ENCODE results near the gene FAM72C. TPM values are rescaled to one million over a fixed set of nuclear protein-coding genes. Genes with fewer than 3 reads are reported as not detected.
"Not testable (repeated sequence)": the region's sequence is repeated elsewhere in the genome, so short reads cannot be mapped to it uniquely, and the experiment has no call there.

The FAM72C gene
- total RNA-seq, result under 1 TPM in 1 of 2 donors, not detected in 1; 0.19 TPM
- long read RNA-seq, donor 1, partial matches to known transcripts, result 0 of 1 reads
- long read RNA-seq, donor 1, other reads (novel, unspliced or antisense), result 1 of 1 reads
- long read RNA-seq, donor 2, result 0 reads

DNA sequence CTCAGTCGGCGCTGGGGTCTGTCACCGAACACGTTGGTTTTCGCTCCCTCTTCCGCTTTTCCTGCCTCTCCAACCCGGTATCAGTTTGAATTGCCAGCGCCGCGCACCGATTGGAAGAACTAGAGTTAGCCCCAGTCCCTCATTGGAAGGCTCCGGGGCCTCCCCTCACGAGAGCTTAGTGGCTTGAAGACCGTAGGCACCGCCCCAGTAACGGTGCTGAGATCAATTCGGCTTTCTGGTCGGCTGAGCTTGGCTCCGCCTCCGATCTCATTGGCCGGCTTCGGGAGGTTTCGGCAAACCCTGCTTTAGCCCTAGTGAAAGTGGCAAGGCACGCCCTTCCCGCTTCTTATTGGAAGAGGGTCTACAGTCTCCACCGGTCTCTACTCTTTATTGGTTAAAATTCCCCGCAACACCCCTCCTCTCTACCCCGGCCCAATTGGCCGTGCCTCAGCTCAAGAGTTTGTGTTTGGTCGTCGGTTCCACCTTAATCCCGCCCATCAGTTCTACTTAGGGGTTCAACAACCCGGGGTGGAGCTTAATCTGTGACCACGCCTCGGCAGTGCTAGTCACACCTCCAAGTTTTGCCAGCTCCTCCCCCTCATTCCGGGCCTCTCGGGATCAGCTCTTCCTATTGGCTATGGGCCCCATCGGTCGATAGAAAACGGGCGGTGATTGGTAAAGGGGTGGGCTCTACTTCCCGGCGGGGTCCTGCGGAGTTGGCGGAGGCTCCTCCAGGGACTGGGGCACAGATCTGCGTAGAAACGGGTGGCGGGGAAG lies at the start of gene FAM72C:
FAM72C (minus strand) TSS at position 63 of the 777 bp plus-strand sequence. CDS start 845 bp downstream, outside the sequence.
- intact Hi-C loops (cut with DNase I); DNase-seq (ENCODE audit: low spot score): not testable (repeated sequence)

DNA sequence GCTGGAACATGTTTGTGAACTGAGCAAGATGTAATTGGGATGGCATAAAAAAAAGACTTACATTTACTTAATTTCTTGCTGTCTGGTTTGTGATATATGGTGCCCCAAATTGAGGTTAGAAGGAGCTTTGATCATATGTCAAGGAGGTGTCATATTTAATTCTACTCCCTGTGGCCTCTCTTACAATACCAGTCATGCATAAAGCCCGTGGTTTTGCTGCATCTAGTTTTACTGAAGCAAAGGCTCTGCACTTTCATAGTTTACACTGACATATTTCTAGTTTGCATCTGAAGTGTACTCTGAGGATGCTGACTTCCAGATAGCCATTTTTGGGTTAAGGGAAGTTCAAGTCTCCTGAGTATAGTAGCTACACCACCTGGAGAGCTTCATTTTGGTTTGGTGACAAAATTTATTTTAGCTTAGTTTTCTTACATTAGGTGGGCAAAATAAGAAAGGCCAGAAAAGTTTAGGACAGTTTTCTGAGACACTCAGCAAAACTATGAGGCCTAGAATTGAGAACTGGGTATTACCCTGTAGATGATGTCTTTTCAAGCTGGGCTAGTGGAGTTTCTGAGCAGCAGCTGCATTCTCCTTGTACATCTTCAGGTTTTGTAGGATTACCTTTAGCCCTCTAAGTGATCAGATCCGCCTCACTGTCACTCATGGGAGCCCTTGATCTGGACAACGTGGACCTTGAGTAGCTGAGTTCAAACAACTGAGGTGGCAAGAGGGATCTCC lies 48.4 kb upstream of the FAM72C start:
- intact Hi-C loops (cut with DNase I), result not testable (repeated sequence)

DNA sequence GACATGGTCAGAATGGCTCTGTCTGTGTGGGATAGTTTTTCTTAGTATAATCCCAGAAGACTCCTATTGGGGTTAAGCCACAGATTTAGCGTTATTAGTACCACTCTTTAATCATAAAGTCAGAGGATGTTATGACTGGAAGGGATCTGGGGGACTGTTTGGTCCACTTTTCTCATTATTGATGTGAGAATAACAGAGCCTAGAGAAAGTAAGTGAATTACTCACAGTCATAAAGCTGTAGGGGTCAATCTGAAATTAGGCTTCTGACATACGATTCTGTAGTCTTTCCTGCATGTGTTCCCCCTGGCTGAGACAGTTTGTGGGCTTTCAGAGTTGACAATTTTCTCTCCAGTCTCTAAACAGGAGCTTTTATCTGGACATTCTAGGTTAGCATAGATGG lies 47.3 kb upstream of the FAM72C start:
- DNase-seq (ENCODE audit: low spot score); intact Hi-C loops (cut with DNase I): not testable (repeated sequence)

More for the DNA sequence above, 48.4 kb upstream of the FAM72C start:
- DNase-seq (ENCODE audit: low spot score), result not testable (repeated sequence)

DNA sequence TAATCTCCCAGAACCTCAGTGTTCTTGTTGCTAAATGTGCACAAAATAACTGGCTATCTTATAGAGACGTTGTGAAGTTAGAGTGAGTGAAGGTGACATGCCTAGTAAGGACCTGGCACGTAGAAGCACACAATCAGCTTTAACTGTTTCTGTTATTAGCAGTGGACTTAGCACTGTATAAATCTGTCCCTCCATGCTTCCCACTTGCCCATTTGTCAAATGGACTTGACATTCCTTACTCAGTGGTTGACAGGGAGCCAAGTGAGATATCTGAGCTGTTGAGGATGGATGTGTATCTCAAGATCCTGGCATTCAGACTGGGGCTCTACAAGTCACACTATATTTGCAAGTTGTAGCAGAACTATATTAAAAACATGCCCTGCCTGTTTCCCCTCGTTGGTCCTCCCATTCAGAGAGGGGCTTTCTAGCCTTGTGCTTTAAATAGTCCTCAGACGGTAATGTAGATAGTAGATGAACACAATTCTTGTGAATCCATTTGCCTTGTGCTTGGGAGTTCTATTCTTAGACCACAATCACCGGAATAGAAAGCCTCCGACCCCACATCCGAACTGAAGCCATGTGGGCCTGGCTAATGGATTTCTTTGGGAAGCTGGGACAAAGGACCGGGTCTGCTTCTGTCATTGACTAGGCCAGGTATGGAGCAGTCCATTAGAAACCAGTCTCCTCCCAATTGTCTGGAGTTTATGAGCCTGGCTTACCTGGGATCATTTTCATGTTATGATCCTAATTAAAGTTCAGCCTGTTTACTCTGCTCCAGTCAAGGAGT lies 43.6 kb upstream of the FAM72C start:
- intact Hi-C loops (cut with DNase I); DNase-seq (ENCODE audit: low spot score): not testable (repeated sequence)

- DNase-seq (ENCODE audit: low spot score); intact Hi-C loops (cut with DNase I): not testable (repeated sequence)
Observed at GRCh38 chr1:144014528-144014927, 42.7 kb upstream of the FAM72C start.

DNA sequence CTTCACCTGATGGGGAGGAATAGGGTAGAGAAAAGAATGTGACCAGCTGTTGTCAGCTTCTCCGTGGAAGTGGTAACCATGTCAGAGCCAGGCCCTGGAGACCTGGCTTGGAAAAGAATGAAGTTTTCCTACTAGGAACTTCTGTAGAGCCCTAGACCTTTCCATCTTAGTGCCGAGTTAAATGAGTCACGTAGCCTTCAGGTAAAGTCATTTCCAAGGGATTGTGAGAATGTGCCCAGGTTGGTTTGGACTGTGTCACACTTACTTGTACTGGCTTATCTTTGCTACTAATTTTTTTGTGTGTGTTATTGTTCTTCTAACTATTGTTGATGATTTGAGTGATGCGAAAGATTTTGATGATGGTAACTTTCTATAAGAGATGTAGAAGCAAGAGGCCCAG lies 42.3 kb upstream of the FAM72C start:
- intact Hi-C loops (cut with DNase I); DNase-seq (ENCODE audit: low spot score): not testable (repeated sequence)

DNA sequence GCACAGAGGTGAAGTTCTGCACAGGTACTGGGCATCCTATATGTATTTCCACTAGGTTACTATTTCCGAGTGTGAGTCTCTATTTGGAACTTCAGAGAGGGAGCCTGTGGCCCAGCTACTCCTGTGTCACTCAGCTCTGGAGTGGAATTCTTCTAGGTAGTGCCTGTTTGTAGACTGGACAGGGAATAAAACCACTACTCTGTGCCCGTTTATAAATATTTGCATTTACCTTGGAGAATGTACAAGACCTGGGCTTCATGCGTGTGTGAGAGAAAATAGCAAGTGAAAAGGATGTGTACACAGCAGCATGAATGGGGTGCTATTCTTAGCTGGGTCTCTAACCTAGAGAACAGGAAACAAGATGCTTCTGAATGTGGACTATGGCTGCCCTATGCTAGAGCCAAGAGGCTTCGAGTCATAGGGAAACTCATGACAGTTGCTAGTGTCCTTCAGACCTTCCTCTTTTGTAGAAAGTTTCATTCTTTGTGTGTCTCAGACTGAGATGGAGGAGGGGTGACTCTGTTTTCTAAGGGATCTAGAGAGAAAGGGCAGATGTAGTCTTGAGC lies 40.5 kb upstream of the FAM72C start:
- DNase-seq (ENCODE audit: low spot score); intact Hi-C loops (cut with DNase I): not testable (repeated sequence)

- intact Hi-C loops (cut with DNase I); DNase-seq (ENCODE audit: low spot score): not testable (repeated sequence)
Observed at GRCh38 chr1:144009410-144009809, 37.6 kb upstream of the FAM72C start.

DNA sequence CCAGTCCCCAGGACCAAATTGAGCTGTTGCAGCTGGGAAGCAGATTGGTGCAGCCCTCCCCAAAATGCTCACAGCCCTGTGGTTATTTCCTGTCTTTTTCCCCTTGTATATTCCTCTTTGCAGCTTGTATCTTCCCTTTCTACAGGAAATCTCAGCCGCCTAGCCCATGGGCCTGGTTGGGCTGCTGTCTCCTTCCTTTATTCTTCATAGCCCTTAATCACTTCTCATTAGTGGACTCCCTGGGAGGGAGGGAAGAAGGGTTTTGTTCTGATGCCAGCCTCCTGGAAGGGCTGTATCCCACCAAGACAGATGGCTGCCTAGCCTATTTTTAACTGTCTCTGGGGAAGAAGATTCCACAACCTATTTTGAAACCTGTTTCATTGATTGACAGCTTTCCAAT lies 32.5 kb upstream of the FAM72C start:
- DNase-seq (ENCODE audit: low spot score); intact Hi-C loops (cut with DNase I): not testable (repeated sequence)

DNA sequence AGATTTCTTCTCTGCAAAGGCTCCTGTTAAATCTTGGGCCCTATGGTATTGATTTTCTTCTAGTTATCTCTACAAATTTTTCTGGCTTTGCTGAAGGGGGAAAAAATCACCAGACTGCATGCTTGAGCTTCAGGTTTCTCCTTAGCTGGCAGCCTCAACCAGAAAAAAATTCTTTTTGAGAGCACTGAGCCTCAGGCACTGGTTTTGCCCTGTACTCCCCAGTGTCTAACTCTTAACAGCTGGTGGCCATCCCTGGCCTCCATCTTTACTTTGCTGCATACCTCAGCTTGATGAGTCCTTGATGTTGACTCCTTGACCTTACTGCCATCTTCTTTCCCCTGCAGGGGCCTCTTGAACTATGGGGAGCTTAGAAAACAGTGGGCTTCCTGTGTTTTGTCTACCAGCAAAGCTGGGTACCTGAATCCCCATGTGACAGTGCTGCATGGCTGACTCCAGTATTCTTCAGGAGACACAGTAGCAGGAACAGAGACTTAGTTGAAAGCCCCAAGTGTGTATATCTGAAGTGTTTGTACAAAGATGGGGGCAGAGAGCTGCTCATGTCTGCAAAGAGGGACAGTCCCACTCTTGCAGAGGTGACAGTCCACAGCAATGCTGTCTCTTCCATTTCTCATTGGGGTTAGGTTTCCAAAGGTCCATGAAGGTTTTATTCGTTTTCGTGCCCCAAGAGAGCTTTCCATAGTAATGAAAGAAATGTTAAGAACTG lies 31.7 kb upstream of the FAM72C start:
- DNase-seq (ENCODE audit: low spot score); intact Hi-C loops (cut with DNase I): not testable (repeated sequence)

GRCh38 chr1:144002141-144002881 lies 30.5 kb upstream of the FAM72C start:
- DNase-seq (ENCODE audit: low spot score); intact Hi-C loops (cut with DNase I): not testable (repeated sequence)

- DNase-seq (ENCODE audit: low spot score); intact Hi-C loops (cut with DNase I): not testable (repeated sequence)
Observed at GRCh38 chr1:144001077-144001476, 29.3 kb upstream of the FAM72C start.

GRCh38 chr1:143996020-143996419 lies 24.2 kb upstream of the FAM72C start:
- intact Hi-C loops (cut with DNase I); DNase-seq (ENCODE audit: low spot score): not testable (repeated sequence)

DNA sequence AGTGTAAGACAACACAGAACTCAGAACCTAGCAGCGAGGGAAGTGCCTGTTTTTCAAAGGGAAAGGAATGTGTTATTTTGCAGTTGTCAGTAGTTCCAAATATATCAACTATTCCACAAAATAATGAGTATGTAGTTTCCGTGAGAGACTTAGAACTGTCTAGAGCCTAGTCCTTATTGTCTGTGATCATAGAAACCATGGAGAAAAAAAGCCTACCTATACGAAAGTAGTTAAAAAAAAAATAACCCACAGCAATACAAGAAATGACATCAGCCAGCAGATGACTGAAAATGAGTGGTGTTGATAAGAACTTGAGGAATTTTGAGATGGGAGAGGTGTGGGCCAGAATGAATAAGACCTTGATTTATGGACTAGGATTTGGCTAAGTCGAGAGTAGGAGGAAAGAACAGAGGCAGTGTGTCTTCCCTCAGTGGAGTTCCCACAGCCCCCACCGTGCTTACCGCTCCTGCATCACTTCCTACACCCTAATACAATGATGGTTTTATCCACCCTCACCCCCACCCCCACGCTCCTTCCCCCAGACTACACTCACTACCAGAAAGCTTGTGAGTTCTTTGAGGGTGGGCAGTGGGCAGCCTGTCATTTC lies 21.6 kb upstream of the FAM72C start:
- DNase-seq (ENCODE audit: low spot score); intact Hi-C loops (cut with DNase I): not testable (repeated sequence)

DNA sequence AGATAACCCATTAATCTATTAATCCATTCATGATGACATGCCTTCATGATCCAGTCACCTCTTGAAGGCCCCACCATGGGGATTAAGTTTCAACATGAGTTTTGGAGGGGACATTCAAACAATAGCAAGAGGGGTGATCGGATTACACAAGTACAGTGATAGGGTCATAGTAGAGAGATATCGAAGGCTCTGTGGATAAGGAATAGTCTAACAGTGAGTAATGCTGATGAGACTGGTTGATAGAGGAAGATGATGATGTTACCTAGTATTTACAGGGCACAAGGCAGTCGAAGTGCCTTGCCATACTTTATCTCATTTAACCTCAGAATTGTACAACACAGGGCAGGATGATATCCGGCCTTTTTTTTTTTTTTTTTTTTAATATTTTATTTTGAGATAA lies 18.9 kb upstream of the FAM72C start:
- DNase-seq (ENCODE audit: low spot score); intact Hi-C loops (cut with DNase I): not testable (repeated sequence)

GRCh38 chr1:143989719-143990118 lies 17.9 kb upstream of the FAM72C start:
- DNase-seq (ENCODE audit: low spot score); intact Hi-C loops (cut with DNase I): not testable (repeated sequence)

DNA sequence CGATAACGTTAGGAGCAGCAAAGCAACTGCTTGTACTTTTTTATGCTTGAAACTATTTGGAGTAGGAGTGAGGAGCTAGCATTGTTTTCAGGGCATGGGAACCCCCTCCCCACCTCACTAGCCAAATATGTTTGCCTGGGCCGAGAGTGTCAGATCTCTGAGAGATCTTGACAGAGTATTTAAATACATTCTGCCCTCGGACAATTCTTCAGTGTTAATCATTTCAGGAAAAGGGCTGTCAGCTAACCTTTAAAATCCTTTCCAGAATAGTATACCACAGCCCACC lies 17.6 kb upstream of the FAM72C start:
- DNase-seq (ENCODE audit: low spot score); intact Hi-C loops (cut with DNase I): not testable (repeated sequence)
